CD4-positive, alpha-beta T cell treated with Interleukin-6 for 4 hours (primary cell): ENCODE measurements around the gene RAB5A.
"Not testable (repeated sequence)": the region's sequence is repeated elsewhere in the genome, so short reads cannot be mapped to it uniquely, and the experiment has no call there.

Experiments used
- DNase-seq: peaks from one replicate; pipeline ENCODE4 v3.0.0-alpha.2; 2020; ENCODE audit warnings: mixed read lengths

Gene RAB5A

GRCh38 chr3:19946832-19947548, at the start of gene RAB5A:
RAB5A (plus strand) TSS chr3:19947097; CDS start chr3:19950899, 3,802 bp downstream.
- DNase-seq = peak; percentile 98

- no peak for DNase-seq
Observed at GRCh38 chr3:19898721-19899120, 48.2 kb upstream of the RAB5A start.

- no peak for DNase-seq
Observed at GRCh38 chr3:19899264-19899663, 47.6 kb upstream of the RAB5A start.

- not testable (repeated sequence) for DNase-seq
Observed at GRCh38 chr3:19899833-19900232, 47.1 kb upstream of the RAB5A start.

GRCh38 chr3:19901337-19901736, 45.6 kb upstream of the RAB5A start:
- DNase-seq = no peak

GRCh38 chr3:19901918-19902317, 45.0 kb upstream of the RAB5A start:
- DNase-seq = no peak

GRCh38 chr3:19903649-19904048, 43.2 kb upstream of the RAB5A start:
- DNase-seq = no peak

GRCh38 chr3:19907523-19907922, 39.4 kb upstream of the RAB5A start:
- no peak for DNase-seq

GRCh38 chr3:19911452-19911851, 35.4 kb upstream of the RAB5A start:
- DNase-seq = no peak

GRCh38 chr3:19917167-19917566, 29.7 kb upstream of the RAB5A start:
- no peak for DNase-seq

- DNase-seq = no peak
Observed at GRCh38 chr3:19920401-19921080, 26.4 kb upstream of the RAB5A start.

- no peak for DNase-seq
Observed at GRCh38 chr3:19931180-19931692, 15.7 kb upstream of the RAB5A start.

GRCh38 chr3:19931767-19932188, 15.1 kb upstream of the RAB5A start:
- no peak for DNase-seq

GRCh38 chr3:19932422-19932821, 14.5 kb upstream of the RAB5A start:
- no peak for DNase-seq

GRCh38 chr3:19934098-19934566, 12.8 kb upstream of the RAB5A start, which contains the start of gene EFHB:
EFHB (minus strand) TSS chr3:19934217; CDS start chr3:19934018, 199 bp downstream.
- DNase-seq = no peak

GRCh38 chr3:19937459-19938294, 9.2 kb upstream of the RAB5A start:
- no peak for DNase-seq

GRCh38 chr3:19938295-19938627, 8.6 kb upstream of the RAB5A start:
- no peak for DNase-seq

- DNase-seq = no peak
Observed at GRCh38 chr3:19940643-19941042, 6.3 kb upstream of the RAB5A start.

GRCh38 chr3:19945534-19945933, 1.4 kb upstream of the RAB5A start:
- DNase-seq = no peak

- DNase-seq = peak; percentile 6
Observed at GRCh38 chr3:19945969-19946831, 697 bp upstream of the RAB5A start.

- DNase-seq = peak; percentile 50
Observed at GRCh38 chr3:19947549-19948225, 790 bp downstream of the RAB5A start.

- no peak for DNase-seq
Observed at GRCh38 chr3:19948226-19948591, 1.3 kb downstream of the RAB5A start.
